T-helper 9 cell (primary cell): ENCODE data around the gene CREB3L2.
"Not testable (repeated sequence)": the region's sequence is repeated elsewhere in the genome, so short reads cannot be mapped to it uniquely, and the experiment has no call there.

Experiments
- DNase-seq: peaks from one replicate; pipeline ENCODE4 v3.0.0-alpha.2; 2020

CREB3L2 gene

GRCh38 chr7:137987563-137987962, 14.3 kb downstream of the CREB3L2 start:
- no peak for DNase-seq

DNA sequence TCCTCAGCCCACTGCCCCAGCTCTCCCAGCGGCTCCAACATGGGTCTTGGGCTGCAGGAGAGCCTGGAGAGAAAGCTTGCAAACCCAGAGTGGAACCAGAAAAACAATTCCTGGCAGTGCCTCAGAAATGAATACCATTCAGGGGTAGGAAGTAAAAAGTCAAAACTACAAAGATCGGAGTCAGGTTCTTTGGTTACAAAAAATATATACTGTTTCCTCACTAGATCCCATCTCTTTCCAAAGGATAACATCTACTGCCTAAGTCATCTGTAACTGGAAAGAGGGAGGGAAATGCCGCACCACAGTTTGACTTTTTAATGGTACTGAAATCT, 14.9 kb downstream of the CREB3L2 start:
- no peak for DNase-seq

DNA sequence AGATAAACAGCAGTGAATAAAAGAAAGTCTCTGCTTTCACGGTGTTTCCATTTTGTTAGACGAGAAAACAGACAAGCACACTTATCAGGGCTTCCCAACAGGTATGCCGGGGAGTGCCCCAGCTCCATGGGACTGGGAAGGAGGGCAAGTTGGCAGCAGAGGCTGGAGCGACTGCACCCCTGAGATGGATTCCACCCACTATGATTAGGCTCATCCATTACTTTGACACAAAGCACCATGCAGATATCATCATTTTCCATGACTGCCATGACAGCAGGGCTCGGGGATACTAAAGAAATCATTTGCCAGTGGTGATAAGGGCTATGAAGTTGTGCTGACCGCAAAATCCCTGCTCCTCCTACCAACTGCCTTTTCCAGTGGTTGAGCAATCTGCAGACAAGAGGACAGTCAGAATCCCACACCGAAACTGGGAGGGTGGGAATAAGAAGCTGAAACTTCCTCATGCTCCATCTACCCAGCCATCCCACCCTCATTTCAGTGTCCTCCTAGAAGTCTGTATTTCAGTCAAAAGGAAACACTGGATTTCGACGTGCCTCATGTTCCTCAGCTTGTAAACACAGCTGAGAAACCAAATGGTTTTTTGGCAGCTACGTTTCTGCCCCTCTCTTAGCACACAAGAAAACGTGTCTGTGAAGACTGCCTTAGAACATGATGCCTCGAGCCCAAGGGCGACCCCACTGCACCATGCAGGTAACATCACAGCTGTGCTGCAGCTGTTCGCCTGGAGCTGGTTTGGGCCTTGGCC, 15.5 kb downstream of the CREB3L2 start:
- DNase-seq: no peak

DNA sequence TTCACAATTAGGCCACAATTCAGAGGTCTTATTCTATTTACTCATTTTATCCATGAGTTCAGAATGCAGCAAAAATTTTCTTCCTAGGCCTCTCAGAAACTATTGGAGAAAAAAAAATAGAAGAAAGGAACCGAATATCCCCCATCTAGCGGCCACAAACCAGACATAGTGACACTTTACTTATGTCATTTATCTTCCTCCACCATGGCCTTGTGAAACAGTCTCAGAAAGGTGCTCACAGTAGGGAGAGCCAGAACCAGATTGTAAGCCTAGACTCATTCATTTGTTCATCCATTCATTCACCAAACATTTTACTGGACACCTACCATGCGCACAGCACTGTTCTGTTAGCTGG, 16.0 kb downstream of the CREB3L2 start:
- no peak for DNase-seq

DNA sequence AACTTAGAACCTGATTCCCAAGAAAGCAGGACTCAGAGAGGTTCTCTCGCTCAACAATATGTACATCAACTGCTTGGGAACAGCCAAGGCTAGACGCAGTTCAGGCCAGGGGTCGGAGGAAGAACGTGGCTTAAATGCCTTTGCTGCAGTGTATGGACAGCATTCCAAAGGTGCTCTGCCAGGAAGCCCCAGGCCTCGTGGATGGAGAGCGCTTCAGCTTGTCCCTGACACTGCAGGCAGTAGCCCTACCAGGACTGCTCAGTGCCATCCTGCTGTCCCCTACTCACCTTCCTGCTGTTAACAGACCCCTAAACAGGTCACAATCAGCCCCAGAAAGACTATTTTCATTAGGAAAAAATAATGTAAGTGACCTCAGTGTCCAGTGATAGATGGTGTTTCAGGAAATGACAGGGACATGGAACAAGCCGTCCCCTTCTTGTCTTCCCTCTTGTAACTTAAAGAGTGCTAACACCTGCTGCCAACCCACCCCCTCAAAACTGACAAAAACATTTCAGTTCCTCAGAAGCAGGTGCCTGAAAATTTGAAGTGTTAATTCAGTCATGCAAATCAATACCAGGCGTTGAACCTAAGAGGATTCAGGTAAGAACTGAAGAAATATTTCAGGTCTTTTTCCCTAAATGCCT, 16.5 kb downstream of the CREB3L2 start:
- DNase-seq: no peak

DNA sequence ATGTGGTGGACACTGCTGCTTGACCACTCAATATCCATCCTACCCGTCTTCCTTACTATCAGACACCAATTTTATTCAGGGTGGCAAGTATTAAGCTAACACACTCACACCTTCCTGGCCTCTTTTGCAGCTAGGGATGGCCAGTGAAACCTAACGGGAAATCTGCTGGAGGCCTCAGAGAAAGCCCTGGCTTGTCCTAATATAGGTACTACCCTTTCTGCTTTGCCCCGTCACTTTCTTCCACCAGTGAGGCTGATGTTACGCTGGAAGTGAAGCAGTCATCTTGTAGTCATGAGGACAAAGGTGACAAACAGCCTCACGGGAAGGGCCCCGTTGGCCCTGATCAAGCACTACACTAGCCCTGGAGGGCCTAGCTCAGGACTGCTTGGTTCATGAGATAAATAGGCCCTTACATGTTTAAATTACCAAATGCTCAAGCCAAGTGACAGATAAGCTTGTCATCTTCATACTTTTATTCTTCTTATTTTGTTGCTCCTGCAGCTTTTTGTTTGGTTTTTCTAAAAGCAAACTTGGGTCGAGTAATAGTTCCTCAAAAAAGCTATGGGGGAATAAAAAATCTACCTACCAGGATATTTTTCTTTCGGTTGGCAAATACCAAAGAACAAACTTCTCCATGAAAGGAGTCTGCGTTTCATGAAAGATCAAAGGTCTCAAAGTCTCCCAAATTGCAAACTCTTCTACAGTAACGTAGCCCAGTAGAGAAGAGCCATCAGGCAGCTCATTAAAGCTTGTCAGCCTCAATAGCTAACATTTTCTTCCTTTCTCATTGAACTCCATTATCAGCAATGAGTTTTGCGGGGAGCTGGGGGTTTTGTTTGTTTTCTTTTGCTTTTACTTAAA, 17.5 kb downstream of the CREB3L2 start:
- DNase-seq: no peak

DNA sequence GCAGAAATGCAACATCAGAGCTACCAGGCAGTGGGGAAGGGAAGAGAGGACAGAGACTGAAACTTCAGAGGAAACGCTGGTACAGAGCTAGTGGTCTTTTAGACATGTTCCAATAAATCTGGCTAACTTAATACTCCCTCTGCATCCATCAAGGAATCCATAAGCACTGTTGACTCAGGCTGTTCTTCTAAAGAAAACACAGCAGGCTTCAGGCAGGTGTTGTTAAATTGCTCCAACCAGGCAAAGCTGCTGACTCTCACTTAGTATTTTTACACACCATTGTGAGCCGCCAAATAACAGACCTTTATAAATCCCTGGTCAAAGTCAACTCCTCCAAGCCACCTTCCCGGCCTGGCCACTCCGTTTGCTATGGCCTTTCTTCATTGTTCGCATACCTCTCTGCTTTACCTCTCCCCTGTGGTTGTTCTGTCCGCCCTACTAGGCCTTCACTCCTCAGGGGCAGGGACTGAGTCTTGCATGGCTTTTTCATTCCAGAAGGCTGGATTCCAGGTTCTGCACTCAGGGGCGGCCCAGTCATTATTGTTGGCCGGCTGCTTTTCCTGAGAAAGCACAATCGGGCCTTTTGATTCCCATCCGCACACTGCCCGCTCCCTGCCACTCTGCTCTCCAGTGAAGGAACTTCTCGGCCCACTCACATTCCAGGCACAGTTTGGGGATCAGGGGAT, 18.4 kb downstream of the CREB3L2 start:
- no peak for DNase-seq

- DNase-seq: not testable (repeated sequence)
Measured at GRCh38 chr7:137982394-137982793, 19.5 kb downstream of the CREB3L2 start.

DNA sequence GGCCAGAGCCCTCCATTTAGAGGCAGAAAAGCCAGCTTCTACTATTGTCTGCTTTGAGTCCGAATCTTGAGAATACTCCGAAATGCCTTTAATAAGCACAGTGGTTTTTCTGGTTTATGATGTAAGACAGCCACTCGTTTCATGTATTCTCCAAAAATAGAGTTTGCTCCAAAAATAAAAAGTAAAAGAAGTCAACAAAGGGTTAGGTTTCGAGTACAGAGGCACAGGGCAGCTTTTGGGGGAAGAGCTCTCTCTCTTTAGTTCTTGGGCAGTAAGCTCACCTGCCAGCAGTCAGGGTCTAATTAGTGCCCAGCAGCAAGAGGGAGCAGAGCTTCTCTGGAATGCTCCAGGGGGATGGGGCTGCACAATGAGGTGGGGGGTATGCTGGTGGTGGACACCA, 20.2 kb downstream of the CREB3L2 start:
- no peak for DNase-seq

- DNase-seq: no peak
Measured at GRCh38 chr7:137981175-137981574, 20.7 kb downstream of the CREB3L2 start.

DNA sequence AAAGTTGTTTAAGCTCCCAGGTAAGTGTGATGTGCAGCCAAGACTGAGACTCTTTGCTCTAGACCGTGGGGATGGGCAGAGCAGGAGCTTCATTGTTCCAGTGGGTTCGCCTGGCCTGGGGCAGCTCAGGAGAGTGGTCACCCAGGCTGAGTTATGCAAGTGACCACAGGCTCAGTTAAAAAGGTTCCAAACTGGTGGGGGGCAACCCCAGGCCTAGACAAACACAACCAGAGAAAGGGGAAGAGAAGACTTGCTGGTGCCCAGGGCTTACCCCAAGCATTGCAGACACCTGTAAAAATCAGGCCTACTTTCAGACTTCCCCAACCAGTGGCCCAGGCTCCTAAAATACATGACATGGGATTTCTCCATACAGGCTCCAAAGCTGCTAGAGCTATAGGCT, 21.6 kb downstream of the CREB3L2 start:
- no peak for DNase-seq

- DNase-seq: no peak
Measured at GRCh38 chr7:137978464-137979237, 23.2 kb downstream of the CREB3L2 start.

DNA sequence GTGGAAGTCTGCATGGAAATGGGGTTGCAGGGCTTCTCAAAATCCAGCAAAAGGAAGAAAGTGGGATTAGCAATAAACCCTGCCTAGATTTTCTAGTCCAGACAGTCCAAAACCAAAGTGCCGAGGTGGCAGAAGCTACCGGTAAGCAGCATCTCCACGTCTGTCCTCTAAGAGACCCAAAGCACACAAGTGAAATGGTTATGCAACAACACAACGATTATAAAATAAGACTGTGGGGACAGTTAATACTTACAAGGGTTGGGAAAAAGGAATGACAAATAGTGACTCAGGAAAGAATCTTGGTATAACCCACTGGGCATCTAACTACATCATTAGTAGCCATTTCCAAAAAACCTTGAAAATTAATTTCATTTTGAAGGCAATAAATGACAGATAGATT, 24.7 kb downstream of the CREB3L2 start:
- no peak for DNase-seq

DNA sequence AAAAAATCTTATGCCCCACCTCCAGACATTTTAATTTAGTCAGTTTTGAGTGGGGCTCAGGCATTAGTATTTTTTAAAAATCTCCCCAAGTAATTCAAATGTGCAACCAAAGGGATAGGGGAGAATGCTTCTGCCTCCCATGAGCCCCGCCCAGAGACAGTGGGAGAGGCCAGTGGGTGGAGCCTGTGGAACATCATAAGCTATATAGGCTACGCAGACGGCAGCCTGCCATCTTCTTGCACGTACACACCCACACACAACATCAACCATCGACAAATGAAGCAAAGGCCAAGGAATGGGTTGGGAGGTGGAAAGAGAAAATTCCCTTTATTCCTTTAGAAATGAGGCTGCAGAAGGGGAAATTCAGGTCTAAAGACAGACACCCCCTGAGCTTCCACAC, 25.2 kb downstream of the CREB3L2 start:
- DNase-seq: no peak

DNA sequence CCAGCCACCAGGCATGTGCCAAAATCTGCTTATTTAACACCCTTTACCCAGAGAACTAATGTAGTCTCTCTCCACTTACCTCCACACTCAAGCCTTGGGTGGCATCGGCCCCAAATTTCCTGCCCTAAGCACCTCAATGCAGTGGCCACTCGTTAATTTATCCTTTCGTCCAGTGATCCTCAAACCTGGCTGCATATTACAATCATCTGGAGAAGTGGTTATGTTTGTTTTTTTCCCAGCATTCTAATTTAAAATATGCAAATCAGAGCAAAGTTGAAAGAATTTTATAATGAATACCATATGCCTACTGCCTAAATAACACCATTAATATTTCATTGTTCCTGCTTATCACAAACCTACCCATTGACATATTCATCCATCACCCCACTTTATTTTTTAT, 25.7 kb downstream of the CREB3L2 start:
- DNase-seq: no peak

DNA sequence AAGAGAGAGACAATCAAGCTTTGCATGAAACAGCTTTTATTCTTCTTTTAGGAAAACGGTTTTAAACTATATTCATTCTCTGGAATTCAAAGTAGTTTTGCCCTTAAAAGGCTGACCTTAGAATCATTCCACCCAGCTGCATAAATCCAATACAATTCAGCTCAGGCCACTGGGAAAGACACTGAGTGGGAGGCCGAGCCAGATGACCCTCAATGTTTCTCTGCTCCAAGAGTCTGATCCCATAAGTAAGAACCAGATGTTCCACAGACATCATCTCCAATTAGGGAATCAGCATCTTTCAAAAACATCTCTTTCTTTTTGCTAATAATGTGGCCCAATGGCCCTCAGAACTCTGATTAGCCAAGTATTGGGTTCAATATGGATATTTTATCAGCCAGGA, 26.1 kb downstream of the CREB3L2 start:
- no peak for DNase-seq

DNA sequence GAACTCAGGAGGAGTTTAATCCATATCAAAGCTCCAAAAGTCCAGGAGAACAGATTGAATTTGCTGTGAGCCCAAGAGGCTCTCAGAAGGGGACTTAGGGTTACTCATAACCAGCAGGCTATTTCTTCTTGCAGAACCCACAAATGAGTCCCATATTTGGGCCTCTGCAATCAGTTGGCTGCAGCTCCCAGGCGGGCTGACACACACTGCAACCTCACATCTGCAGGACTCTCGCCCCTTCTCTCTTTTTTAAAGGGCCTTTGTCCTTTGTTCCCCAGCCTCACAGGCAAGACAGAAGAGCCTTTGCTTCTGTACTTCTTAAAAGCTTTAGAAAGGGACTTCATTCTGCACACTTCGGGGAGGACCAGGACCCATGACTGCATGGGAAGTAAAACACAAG, 26.7 kb downstream of the CREB3L2 start:
- no peak for DNase-seq

DNA sequence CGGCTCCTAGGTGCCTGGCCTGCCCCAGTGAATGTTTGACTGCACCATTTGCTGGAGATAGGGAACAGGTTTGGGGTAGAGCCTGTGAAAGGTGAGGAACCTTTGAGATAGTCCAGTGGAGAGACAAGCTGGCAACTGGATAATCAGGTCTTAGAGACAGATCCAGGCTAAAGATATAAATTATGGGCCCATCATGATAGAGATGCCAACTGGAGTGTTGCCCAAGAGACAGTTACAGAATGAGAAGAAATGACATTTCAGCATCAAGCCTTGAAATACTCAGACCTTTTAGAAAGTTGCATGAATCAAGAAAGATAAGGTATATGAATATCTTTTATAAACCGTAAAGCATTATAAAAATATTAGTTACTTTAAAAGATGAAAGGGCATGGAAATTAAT, 27.1 kb downstream of the CREB3L2 start:
- no peak for DNase-seq

DNA sequence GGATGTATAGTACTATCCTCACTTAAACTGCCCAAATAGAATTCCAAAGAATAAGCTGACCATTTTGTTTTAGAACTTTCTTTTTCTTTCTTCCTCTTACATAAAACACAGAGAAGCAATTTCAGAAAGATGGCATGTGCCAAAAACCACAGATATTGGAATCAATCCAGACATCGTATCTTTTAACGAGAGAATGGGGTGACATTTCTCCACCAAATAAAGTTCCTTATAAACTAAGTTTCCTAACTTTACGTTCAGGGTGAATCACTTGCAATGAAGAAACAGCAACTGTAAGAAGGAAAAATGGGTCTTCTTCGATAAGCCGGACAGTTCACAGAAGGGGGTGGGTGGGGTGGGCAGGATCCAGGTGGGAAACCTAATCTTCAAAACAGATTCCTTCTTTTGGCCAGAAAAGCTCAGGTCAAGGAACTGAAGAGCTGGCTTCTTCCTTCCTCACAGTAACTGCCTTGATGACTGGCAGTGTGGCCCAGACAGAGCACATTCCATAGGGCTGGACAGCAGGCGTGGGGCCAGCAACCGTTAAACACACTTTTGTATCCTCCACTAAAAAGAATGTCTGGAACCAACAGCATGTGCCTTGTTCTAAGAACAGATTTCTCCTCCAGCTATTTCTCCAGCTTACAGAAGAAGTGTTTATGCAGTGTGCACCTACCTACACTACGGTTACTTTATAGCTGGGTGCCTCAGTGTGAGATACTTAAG, 31.5 kb downstream of the CREB3L2 start:
- DNase-seq: no peak

DNA sequence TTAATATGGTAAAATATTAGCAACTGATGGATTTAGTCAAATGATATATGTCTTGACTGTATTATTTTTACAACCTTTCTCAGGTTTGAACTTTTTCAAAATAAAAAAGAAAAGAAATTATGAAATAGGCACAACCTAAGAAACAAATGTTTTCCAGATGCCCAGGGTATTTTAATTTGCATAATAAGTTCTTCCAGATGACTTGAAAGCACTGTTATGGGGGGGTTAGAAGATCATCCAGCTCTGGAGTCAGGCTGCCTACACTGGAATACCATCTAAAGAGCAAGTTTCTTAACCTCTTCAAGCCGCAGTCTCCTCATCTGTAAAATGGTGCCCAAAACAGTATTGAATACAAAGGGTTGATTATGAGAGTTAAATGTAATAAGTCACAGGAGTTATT, 32.1 kb downstream of the CREB3L2 start:
- DNase-seq: no peak

DNA sequence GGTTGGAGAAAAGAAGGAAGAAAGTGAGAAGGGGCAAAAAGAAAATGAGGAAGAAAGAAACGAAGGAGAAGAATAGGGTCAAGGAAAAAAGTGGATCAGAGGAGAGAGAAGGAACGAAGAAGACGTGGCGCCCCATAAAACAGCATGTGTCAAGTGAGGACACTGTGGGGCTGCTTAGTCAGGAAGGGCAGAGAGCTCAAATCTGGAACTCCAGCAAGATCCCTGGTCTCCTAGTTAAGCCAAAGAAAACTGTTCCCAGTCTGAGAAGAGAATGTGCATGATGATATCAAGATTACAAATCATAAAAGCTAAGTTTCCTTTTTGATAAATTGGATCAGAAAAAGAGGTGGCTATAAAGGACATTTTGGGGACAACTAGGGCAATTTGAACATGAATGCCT, 33.0 kb downstream of the CREB3L2 start:
- DNase-seq: no peak

- DNase-seq: not testable (repeated sequence)
Measured at GRCh38 chr7:137968339-137968738, 33.5 kb downstream of the CREB3L2 start.
